ENCODE measurements around the gene LNX1. TPM values are rescaled to one million over a fixed set of nuclear protein-coding genes. Genes with fewer than 3 reads are reported as not detected.

The LNX1 gene
- total RNA-seq, 1 experiment from 2014 or later = 1.7 TPM

- Histone ChIP-seq H2AFZ (ENCODE audit: low read length) (no peak overlapping the region), H3K23ac (ENCODE audit: insufficient read length, low read depth, low read length) (no peak overlapping the region), H2BK20ac (ENCODE audit: low read depth, low read length, poor library complexity, severe bottlenecking) (no peak overlapping the region), H3K27ac (ENCODE audit: insufficient read length, low read depth, low read length) (no peak overlapping the region), H2BK120ac (ENCODE audit: low read depth, low read length, poor library complexity, severe bottlenecking) (no peak overlapping the region), H3K4me2 (ENCODE audit: insufficient read depth, insufficient read length, low read length) (no peak overlapping the region), H4K8ac (replicated peaks; ENCODE audit: insufficient read length, low read depth, low read length) (no peak overlapping the region), H2BK5ac (ENCODE audit: insufficient read length, low read length) (no peak overlapping the region), H3K79me2 (ENCODE audit: insufficient read depth, low read length) (no peaks in the 10 kb centered on the region), H3K14ac (ENCODE audit: insufficient read depth, low read length) (no peak overlapping the region), H4K20me1 (ENCODE audit: control insufficient read depth, insufficient read depth, insufficient read length) (no peaks in the 10 kb centered on the region), H3K4me1 (ENCODE audit: insufficient read depth, low read length) (no peaks in the 10 kb centered on the region), H3K9ac (ENCODE audit: extremely low read depth, insufficient read length, low read length) (no peak overlapping the region), H3K18ac (ENCODE audit: insufficient read length, low read depth, low read length) (no peak overlapping the region), H3K56ac (ENCODE audit: insufficient read length, low read depth, low read length) (no peak overlapping the region), H3K27me3 (ENCODE audit: insufficient read depth, low read length) (no peaks in the 10 kb centered on the region), H3K4ac (ENCODE audit: low read depth, low read length) (no peak overlapping the region), H3K23me2 (ENCODE audit: insufficient read length, low read depth, low read length, poor library complexity, severe bottlenecking) (no peaks in the 10 kb centered on the region), H2AK5ac (ENCODE audit: insufficient read length, low read length) (no peak overlapping the region), H3K9me3 (ENCODE audit: control insufficient read depth, low read depth, low read length) (no peaks in the 10 kb centered on the region), H3K79me1 (ENCODE audit: insufficient read depth, low read depth, low read length, poor library complexity, severe bottlenecking) (no peaks in the 10 kb centered on the region), H4K91ac (ENCODE audit: insufficient read length, low read depth, low read length) (no peak overlapping the region), H3T11ph (ENCODE audit: low read length) (no peak overlapping the region), H2BK15ac (ENCODE audit: low read depth, low read length) (no peak overlapping the region), H4K5ac (ENCODE audit: insufficient read length, low read depth, low read length) (no peak overlapping the region), H2BK12ac (ENCODE audit: insufficient read length, low read depth, low read length) (no peak overlapping the region)
- H3K27ac Mint-ChIP-seq = 0 out of 7 replicates have a peak overlapping the region, but pooled peaks of 1 of the 3 experiments have one; percentile 15
- peaks cover 7 to 25% (median 20%) of the 10 kb centered on the region in 3 experiments for H3K36me3 Mint-ChIP-seq (ENCODE audit: insufficient read depth in 1 of 3, low read depth in 3 of 3)
- no peaks in the 10 kb centered on the region for H3K4me1 Mint-ChIP-seq
- no peak for TF ChIP-seq CTCF (conservative IDR thresholded peaks at IDR 0.05)
- H3K4me3 Mint-ChIP-seq = no peak overlapping the region
- no peaks in the 10 kb centered on the region for H3K9me3 Mint-ChIP-seq
- DNase-seq = no peak
- H3K27me3 Mint-ChIP-seq (ENCODE audit: low read depth) = no peaks in the 10 kb centered on the region
These were observed 167.0 kb downstream of the LNX1 start for GRCh38 chr4:53424280-53424679.
